ENCODE measurements around the gene PGAP6. TPM values are rescaled to one million over a fixed set of nuclear protein-coding genes. Genes with fewer than 3 reads are reported as not detected.

The PGAP6 gene
- total and polyA plus RNA-seq, 2 of the 13 experiments (the other 11 are each of a cell fraction or from before 2014, with no cell fraction given): 52.7 to 136 TPM

- TF ChIP-seq ZNF318 (CRISPR knock-in tag; IDR thresholded peaks at IDR 0.05): 0 out of 2 replicates have a peak, but pooled peaks have one; percentile 32
- peak; percentile 89 for TF ChIP-seq PAXIP1 (CRISPR knock-in tag; conservative IDR thresholded peaks at IDR 0.05)
- peak; percentile 86 for TF ChIP-seq ZNF503 (CRISPR knock-in tag; IDR thresholded peaks at IDR 0.05)
- no peak for TF ChIP-seq SCMH1 (CRISPR knock-in tag; IDR thresholded peaks at IDR 0.05; ENCODE audit: borderline replicate concordance)
- TF ChIP-seq ZSCAN5A (CRISPR knock-in tag; IDR thresholded peaks at IDR 0.05; ENCODE audit: borderline replicate concordance): no peak; the same call in 1 of the 2 replicates
- no peak for TF ChIP-seq ZSCAN12 (CRISPR knock-in tag; IDR thresholded peaks at IDR 0.05)
Measured at GRCh38 chr16:405548-406506, 24.0 kb upstream of the PGAP6 start (continued).
